ENCODE results near the gene PLEKHM2.

The PLEKHM2 gene

GRCh38 chr1:15702722-15703550, 18.8 kb downstream of the PLEKHM2 start:
- H3K4me1 ChIP-seq (ENCODE audit: insufficient read depth, low read length, severe bottlenecking), result peaks cover 13% of the 10 kb centered on the region
- no peaks in the 10 kb centered on the region for H3K27me3 ChIP-seq (ENCODE audit: insufficient read depth, low read length)
- no peak overlapping the region for H2AFZ ChIP-seq (ENCODE audit: low read length)
- H3K27ac ChIP-seq (ENCODE audit: low read depth, low read length, poor library complexity, severe bottlenecking), result no peak overlapping the region
- H3K4me2 ChIP-seq (ENCODE audit: low read length), result no peak overlapping the region
- H3K4me3 ChIP-seq (ENCODE audit: low read depth, low read length, poor library complexity, severe bottlenecking), result no peak overlapping the region
- no peaks in the 10 kb centered on the region; the same call in 1 of the 2 replicates for H3K36me3 ChIP-seq (ENCODE audit: insufficient read depth, low read length)
- peaks cover 5% of the 10 kb centered on the region; the same call in 1 of the 2 replicates for H3K79me2 ChIP-seq (ENCODE audit: insufficient read depth, low read length)
- no peak for TF ChIP-seq EZH2 (IDR thresholded peaks at IDR 0.05; ENCODE audit: borderline replicate concordance, low read length)
- TF ChIP-seq CTCF (IDR thresholded peaks at IDR 0.05; ENCODE audit: low read length), result peak; percentile 16; the same call in 1 of the 2 replicates
- H4K20me1 ChIP-seq (ENCODE audit: insufficient read depth, low read length), result no peaks in the 10 kb centered on the region
- H3K9ac ChIP-seq (ENCODE audit: low read length), result no peak overlapping the region
- no peaks in the 10 kb centered on the region for H3F3A ChIP-seq (ENCODE audit: insufficient read depth, low read length)
- no peaks in the 10 kb centered on the region for H3K9me3 ChIP-seq (ENCODE audit: low read length)
- no peaks in the 10 kb centered on the region for H3K9me2 ChIP-seq (ENCODE audit: low read depth, low read length)

GRCh38 chr1:15703562-15703961, 19.4 kb downstream of the PLEKHM2 start:
- Histone ChIP-seq H3K27me3 (ENCODE audit: insufficient read depth, low read length) (no peaks in the 10 kb centered on the region), H3K4me1 (ENCODE audit: insufficient read depth, low read length, severe bottlenecking) (peaks cover 9% of the 10 kb centered on the region), H3K9ac (ENCODE audit: low read length) (no peak overlapping the region), H3K9me3 (ENCODE audit: low read length) (no peaks in the 10 kb centered on the region), H3K27ac (ENCODE audit: low read depth, low read length, poor library complexity, severe bottlenecking) (no peak overlapping the region), H3K36me3 (ENCODE audit: insufficient read depth, low read length) (no peaks in the 10 kb centered on the region; the same call in 1 of the 2 replicates), H3K9me2 (ENCODE audit: low read depth, low read length) (no peaks in the 10 kb centered on the region), H4K20me1 (ENCODE audit: insufficient read depth, low read length) (no peaks in the 10 kb centered on the region), H3F3A (ENCODE audit: insufficient read depth, low read length) (no peaks in the 10 kb centered on the region), H3K4me3 (ENCODE audit: low read depth, low read length, poor library complexity, severe bottlenecking) (no peak overlapping the region), H3K79me2 (ENCODE audit: insufficient read depth, low read length) (peaks cover 5% of the 10 kb centered on the region; the same call in 1 of the 2 replicates), H2AFZ (ENCODE audit: low read length) (no peak overlapping the region), H3K4me2 (ENCODE audit: low read length) (no peak overlapping the region)
- no peak for TF ChIP-seq CTCF (IDR thresholded peaks at IDR 0.05; ENCODE audit: low read length)
- TF ChIP-seq EZH2 (IDR thresholded peaks at IDR 0.05; ENCODE audit: borderline replicate concordance, low read length), result no peak

- Histone ChIP-seq H3K4me3 (ENCODE audit: low read depth, low read length, poor library complexity, severe bottlenecking) (no peak overlapping the region), H3K9ac (ENCODE audit: low read length) (no peak overlapping the region), H2AFZ (ENCODE audit: low read length) (no peak overlapping the region), H3F3A (ENCODE audit: insufficient read depth, low read length) (no peaks in the 10 kb centered on the region), H3K27me3 (ENCODE audit: insufficient read depth, low read length) (no peaks in the 10 kb centered on the region), H4K20me1 (ENCODE audit: insufficient read depth, low read length) (no peaks in the 10 kb centered on the region), H3K4me2 (ENCODE audit: low read length) (no peak overlapping the region), H3K36me3 (ENCODE audit: insufficient read depth, low read length) (no peaks in the 10 kb centered on the region; the same call in 1 of the 2 replicates), H3K79me2 (ENCODE audit: insufficient read depth, low read length) (peaks cover 3% of the 10 kb centered on the region; the same call in 1 of the 2 replicates), H3K4me1 (ENCODE audit: insufficient read depth, low read length, severe bottlenecking) (peaks cover 8% of the 10 kb centered on the region), H3K9me2 (ENCODE audit: low read depth, low read length) (no peaks in the 10 kb centered on the region), H3K27ac (ENCODE audit: low read depth, low read length, poor library complexity, severe bottlenecking) (no peak overlapping the region), H3K9me3 (ENCODE audit: low read length) (no peaks in the 10 kb centered on the region)
- TF ChIP-seq EZH2 (IDR thresholded peaks at IDR 0.05; ENCODE audit: borderline replicate concordance, low read length), result no peak
- no peak for TF ChIP-seq CTCF (IDR thresholded peaks at IDR 0.05; ENCODE audit: low read length)
Measured at GRCh38 chr1:15704526-15705183, 20.5 kb downstream of the PLEKHM2 start.

Data from OCI-LY1 (cell line).